SK-N-SH treated with all-trans-retinoic acid at 6 μM for 48 hours (cell line): ENCODE results near the gene ZBTB16.

Experiments
- ATAC-seq: fragments of 200-7000 bp; cut with Tn5 transposase; 3 replicates; pipeline ENCODE4 v1.9.1; 2020; ENCODE audit warnings: mild to moderate bottlenecking, moderate library complexity
- CSDC2 ChIP-seq: fragments of 250-450 bp; sonication (Bioruptor Pico); IDR thresholded peaks from 2 replicates; pipeline ENCODE4 v1.5.0; 2020; ENCODE audit warnings: mild to moderate bottlenecking, moderate library complexity
- ESRRG ChIP-seq: fragments of 250-450 bp; sonication (Bioruptor Pico); IDR thresholded peaks from 2 replicates; pipeline ENCODE4 v1.6.1; 2021; ENCODE audit warnings: mild to moderate bottlenecking
- GLIS3 ChIP-seq: fragments of 250-450 bp; sonication (Bioruptor Pico); IDR thresholded peaks from 2 replicates; pipeline ENCODE4 v1.5.0; 2020; ENCODE audit warnings: mild to moderate bottlenecking, moderate library complexity
- ISL1 ChIP-seq: fragments of 250-450 bp; sonication (Bioruptor Pico); IDR thresholded peaks from 2 replicates; pipeline ENCODE4 v2.1.2; 2022; ENCODE audit warnings: mild to moderate bottlenecking, moderate library complexity
- OSR1 ChIP-seq: fragments of 250-450 bp; sonication (Bioruptor Pico); IDR thresholded peaks from 2 replicates; pipeline ENCODE4 v1.8.0; 2022; ENCODE audit warnings: moderate library complexity, mild to moderate bottlenecking, inconsistent platforms
- PPARA ChIP-seq: fragments of 250-450 bp; sonication (Bioruptor Pico); IDR thresholded peaks from 2 replicates; pipeline ENCODE4 v1.5.0; 2020; ENCODE audit warnings: mild to moderate bottlenecking, borderline replicate concordance
- RARB ChIP-seq: fragments of 250-450 bp; sonication (Bioruptor Pico); IDR thresholded peaks from 2 replicates; pipeline ENCODE4 v1.8.0; 2021; ENCODE audit warnings: mild to moderate bottlenecking, moderate library complexity
- SNAI2 ChIP-seq: fragments of 250-450 bp; sonication (Bioruptor Pico); IDR thresholded peaks from 2 replicates; pipeline ENCODE4 v1.5.0; 2020; ENCODE audit warnings: mild to moderate bottlenecking, moderate library complexity
- TCF4 ChIP-seq: fragments of 250-450 bp; sonication (Bioruptor Pico); IDR thresholded peaks from 2 replicates; pipeline ENCODE4 v1.8.0; 2021; ENCODE audit warnings: mild to moderate bottlenecking, moderate library complexity, borderline replicate concordance
- TOX ChIP-seq: fragments of 250-450 bp; sonication (Bioruptor Pico); IDR thresholded peaks from 2 replicates; pipeline ENCODE4 v1.8.0; 2021; ENCODE audit warnings: mild to moderate bottlenecking, moderate library complexity, borderline replicate concordance
- ZFP3 ChIP-seq: fragments of 250-450 bp; sonication (Bioruptor Pico); IDR thresholded peaks from 2 replicates; pipeline ENCODE4 v1.5.0; 2020; ENCODE audit warnings: mild to moderate bottlenecking, moderate library complexity
- ZFP30 ChIP-seq: fragments of 450-650 bp; formaldehyde crosslinking; IDR thresholded peaks from 2 replicates; pipeline ENCODE4 v1.5.0; 2022; ENCODE audit warnings: mild to moderate bottlenecking, moderate library complexity
- ZNF565 ChIP-seq: fragments of 450-650 bp; formaldehyde crosslinking; conservative IDR thresholded peaks from 2 replicates; pipeline ENCODE4 v1.5.0; 2020; ENCODE audit warnings: low read depth, mild to moderate bottlenecking, moderate library complexity
- ZNF70 ChIP-seq: fragments of 450-650 bp; formaldehyde crosslinking; IDR thresholded peaks from 2 replicates; pipeline ENCODE4 v1.5.0; 2020; ENCODE audit warnings: mild to moderate bottlenecking, moderate library complexity
- ZNF8 ChIP-seq: fragments of 450-650 bp; formaldehyde crosslinking; IDR thresholded peaks from 2 replicates; pipeline ENCODE4 v1.5.0; 2020; ENCODE audit warnings: mild to moderate bottlenecking, moderate library complexity
- TF ChIP-seq, protein P1 (sequence below): fragments of 250-450 bp; sonication (Bioruptor Pico); IDR thresholded peaks from 2 replicates; pipeline ENCODE4 v1.5.0; 2020; ENCODE audit warnings: mild to moderate bottlenecking, moderate library complexity
- TF ChIP-seq, protein P2 (sequence below): fragments of 250-450 bp; sonication (Bioruptor Pico); IDR thresholded peaks from 2 replicates; pipeline ENCODE4 v1.5.1; 2020; ENCODE audit warnings: low read depth, mild to moderate bottlenecking, moderate library complexity
- TF ChIP-seq, protein P3 (sequence below): fragments of 250-450 bp; sonication (Bioruptor Pico); IDR thresholded peaks from 2 replicates; pipeline ENCODE4 v1.8.0; 2020; ENCODE audit warnings: mild to moderate bottlenecking, moderate library complexity, borderline replicate concordance
- TF ChIP-seq, protein P4 (sequence below): fragments of 250-450 bp; sonication (Bioruptor Pico); IDR thresholded peaks from 2 replicates; pipeline ENCODE4 v1.8.0; 2021; ENCODE audit warnings: low read depth, mild to moderate bottlenecking, moderate library complexity, borderline replicate concordance
- TF ChIP-seq, protein P5 (sequence below): fragments of 250-450 bp; sonication (Bioruptor Pico); IDR thresholded peaks from 2 replicates; pipeline ENCODE4 v1.5.1; 2021; ENCODE audit warnings: mild to moderate bottlenecking, moderate library complexity

The ZBTB16 gene

DNA sequence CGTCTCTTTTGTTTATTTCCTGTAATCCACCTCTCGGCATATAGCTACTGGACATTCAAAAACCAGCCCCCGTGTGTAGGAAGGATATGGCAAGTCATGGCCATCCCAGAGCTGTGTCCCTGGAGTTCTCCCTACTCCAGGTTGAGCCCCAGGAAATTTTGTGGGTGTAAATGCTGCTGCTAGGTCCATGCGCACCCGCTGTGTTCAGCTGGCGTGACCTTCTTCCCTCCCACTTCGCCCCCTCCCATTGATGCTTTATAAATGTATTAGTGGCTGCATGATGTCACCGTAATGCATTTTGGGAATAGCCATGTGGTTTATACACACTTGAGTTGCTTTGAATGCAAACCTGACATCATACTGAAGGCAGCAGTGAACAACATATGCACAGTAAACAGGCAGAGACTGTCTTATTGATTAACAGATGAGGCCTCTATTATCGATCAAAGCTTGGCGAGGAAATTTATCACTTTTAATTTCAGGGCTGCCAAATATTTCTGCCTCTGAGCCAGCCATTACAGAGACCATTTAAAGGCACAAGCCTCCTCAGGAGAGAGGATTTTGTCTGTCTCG is 123.0 kb downstream of the ZBTB16 start:
- ATAC-seq = no peak
- TF ChIP-seq ZNF8 (no peak), ESRRG (CRISPR knock-in tag) (no peak), TCF4 (no peak), ZFP30 (CRISPR knock-in tag) (no peak), GLIS3 (CRISPR knock-in tag) (no peak), OSR1 (no peak), SNAI2 (no peak)
- TF ChIP-seq, protein P1, sequence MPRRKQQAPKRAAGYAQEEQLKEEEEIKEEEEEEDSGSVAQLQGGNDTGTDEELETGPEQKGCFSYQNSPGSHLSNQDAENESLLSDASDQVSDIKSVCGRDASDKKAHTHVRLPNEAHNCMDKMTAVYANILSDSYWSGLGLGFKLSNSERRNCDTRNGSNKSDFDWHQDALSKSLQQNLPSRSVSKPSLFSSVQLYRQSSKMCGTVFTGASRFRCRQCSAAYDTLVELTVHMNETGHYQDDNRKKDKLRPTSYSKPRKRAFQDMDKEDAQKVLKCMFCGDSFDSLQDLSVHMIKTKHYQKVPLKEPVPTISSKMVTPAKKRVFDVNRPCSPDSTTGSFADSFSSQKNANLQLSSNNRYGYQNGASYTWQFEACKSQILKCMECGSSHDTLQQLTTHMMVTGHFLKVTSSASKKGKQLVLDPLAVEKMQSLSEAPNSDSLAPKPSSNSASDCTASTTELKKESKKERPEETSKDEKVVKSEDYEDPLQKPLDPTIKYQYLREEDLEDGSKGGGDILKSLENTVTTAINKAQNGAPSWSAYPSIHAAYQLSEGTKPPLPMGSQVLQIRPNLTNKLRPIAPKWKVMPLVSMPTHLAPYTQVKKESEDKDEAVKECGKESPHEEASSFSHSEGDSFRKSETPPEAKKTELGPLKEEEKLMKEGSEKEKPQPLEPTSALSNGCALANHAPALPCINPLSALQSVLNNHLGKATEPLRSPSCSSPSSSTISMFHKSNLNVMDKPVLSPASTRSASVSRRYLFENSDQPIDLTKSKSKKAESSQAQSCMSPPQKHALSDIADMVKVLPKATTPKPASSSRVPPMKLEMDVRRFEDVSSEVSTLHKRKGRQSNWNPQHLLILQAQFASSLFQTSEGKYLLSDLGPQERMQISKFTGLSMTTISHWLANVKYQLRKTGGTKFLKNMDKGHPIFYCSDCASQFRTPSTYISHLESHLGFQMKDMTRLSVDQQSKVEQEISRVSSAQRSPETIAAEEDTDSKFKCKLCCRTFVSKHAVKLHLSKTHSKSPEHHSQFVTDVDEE (CRISPR knock-in tag) = no peak
- TF ChIP-seq, protein P2, sequence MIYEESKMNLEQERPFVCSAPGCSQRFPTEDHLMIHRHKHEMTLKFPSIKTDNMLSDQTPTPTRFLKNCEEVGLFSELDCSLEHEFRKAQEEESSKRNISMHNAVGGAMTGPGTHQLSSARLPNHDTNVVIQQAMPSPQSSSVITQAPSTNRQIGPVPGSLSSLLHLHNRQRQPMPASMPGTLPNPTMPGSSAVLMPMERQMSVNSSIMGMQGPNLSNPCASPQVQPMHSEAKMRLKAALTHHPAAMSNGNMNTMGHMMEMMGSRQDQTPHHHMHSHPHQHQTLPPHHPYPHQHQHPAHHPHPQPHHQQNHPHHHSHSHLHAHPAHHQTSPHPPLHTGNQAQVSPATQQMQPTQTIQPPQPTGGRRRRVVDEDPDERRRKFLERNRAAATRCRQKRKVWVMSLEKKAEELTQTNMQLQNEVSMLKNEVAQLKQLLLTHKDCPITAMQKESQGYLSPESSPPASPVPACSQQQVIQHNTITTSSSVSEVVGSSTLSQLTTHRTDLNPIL (CRISPR knock-in tag) = no peak
- TF ChIP-seq, protein P3, sequence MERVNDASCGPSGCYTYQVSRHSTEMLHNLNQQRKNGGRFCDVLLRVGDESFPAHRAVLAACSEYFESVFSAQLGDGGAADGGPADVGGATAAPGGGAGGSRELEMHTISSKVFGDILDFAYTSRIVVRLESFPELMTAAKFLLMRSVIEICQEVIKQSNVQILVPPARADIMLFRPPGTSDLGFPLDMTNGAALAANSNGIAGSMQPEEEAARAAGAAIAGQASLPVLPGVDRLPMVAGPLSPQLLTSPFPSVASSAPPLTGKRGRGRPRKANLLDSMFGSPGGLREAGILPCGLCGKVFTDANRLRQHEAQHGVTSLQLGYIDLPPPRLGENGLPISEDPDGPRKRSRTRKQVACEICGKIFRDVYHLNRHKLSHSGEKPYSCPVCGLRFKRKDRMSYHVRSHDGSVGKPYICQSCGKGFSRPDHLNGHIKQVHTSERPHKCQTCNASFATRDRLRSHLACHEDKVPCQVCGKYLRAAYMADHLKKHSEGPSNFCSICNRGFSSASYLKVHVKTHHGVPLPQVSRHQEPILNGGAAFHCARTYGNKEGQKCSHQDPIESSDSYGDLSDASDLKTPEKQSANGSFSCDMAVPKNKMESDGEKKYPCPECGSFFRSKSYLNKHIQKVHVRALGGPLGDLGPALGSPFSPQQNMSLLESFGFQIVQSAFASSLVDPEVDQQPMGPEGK = no peak
- TF ChIP-seq, all 23 proteins: peak for 0

DNA sequence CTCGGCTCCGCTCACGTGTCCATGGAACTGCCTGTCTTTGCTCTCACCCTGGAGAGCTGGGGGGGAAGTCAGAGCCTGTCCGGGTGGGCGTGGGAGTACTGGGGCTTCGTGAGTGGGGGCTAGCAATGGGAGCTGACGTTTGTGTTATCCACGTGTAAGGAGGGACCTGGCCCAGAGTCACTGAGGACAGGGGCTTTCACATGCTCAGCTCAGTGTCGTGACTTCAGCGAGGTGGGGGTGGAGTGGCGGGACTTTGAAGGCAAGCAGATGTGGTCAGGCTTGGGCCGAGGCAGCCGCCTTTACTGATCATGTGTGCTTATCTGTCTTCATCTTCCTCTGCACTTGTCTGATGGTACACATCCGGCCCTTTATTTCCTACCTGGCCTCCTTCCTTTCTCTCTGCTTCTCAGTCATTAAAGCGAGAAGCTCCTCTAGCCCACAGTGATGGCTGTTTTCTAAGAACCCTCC is 123.6 kb downstream of the ZBTB16 start:
- ATAC-seq = no peak
- TF ChIP-seq TOX (CRISPR knock-in tag) = no peak
- no peak for TF ChIP-seq OSR1
- TF ChIP-seq ZNF8 = no peak
- TF ChIP-seq, protein P1 (CRISPR knock-in tag) = no peak
- TF ChIP-seq, protein P4, sequence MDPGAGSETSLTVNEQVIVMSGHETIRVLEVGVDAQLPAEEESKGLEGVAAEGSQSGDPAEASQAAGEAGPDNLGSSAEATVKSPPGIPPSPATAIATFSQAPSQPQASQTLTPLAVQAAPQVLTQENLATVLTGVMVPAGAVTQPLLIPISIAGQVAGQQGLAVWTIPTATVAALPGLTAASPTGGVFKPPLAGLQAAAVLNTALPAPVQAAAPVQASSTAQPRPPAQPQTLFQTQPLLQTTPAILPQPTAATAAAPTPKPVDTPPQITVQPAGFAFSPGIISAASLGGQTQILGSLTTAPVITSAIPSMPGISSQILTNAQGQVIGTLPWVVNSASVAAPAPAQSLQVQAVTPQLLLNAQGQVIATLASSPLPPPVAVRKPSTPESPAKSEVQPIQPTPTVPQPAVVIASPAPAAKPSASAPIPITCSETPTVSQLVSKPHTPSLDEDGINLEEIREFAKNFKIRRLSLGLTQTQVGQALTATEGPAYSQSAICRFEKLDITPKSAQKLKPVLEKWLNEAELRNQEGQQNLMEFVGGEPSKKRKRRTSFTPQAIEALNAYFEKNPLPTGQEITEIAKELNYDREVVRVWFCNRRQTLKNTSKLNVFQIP (CRISPR knock-in tag) = no peak
- TF ChIP-seq RARB = no peak
- TF ChIP-seq ISL1 = no peak
- TF ChIP-seq ZFP30 (CRISPR knock-in tag) = no peak
- TF ChIP-seq CSDC2 (CRISPR knock-in tag) = no peak
- TF ChIP-seq, protein P3 = no peak
- TF ChIP-seq TCF4 = no peak
- TF ChIP-seq, protein P5, sequence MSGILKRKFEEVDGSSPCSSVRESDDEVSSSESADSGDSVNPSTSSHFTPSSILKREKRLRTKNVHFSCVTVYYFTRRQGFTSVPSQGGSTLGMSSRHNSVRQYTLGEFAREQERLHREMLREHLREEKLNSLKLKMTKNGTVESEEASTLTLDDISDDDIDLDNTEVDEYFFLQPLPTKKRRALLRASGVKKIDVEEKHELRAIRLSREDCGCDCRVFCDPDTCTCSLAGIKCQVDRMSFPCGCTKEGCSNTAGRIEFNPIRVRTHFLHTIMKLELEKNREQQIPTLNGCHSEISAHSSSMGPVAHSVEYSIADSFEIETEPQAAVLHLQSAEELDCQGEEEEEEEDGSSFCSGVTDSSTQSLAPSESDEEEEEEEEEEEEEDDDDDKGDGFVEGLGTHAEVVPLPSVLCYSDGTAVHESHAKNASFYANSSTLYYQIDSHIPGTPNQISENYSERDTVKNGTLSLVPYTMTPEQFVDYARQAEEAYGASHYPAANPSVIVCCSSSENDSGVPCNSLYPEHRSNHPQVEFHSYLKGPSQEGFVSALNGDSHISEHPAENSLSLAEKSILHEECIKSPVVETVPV (CRISPR knock-in tag) = no peak
- no peak for TF ChIP-seq PPARA (CRISPR knock-in tag)
- TF ChIP-seq ESRRG (CRISPR knock-in tag) = no peak
- no peak for TF ChIP-seq ZNF70 (CRISPR knock-in tag)
- no peak for TF ChIP-seq ZNF565 (CRISPR knock-in tag)
- no peak for TF ChIP-seq ZFP3 (CRISPR knock-in tag)
